Natural killer cell (primary cell): ENCODE measurements around the gene FSD2. TPM values are rescaled to one million over a fixed set of nuclear protein-coding genes. Genes with fewer than 3 reads are reported as not detected.

Experiments used
- ATAC-seq, 3 donors: fragments of 150-1000 bp in 2 of 3; fragments of 200-7000 bp in 1 of 3; cut with Tn5 transposase; 1 replicate in 1 of 3; 2 replicates in 2 of 3; pipeline ENCODE4 v1.10.0; 2021; ENCODE audit warnings: mild to moderate bottlenecking in 2 of 3, moderate library complexity in 2 of 3
- DNase-seq, 2 donors: peaks; one replicate each; pipeline versions ENCODE4 v3.0.0 to v3.0.0-alpha.2; 2013 to 2021; ENCODE audit warnings: mixed read lengths in 1 of 2
- H3K27ac ChIP-seq: one replicate; pipeline ENCODE4 v1.5.1; 2013; ENCODE audit warnings: mild to moderate bottlenecking, low read length
- H3K27me3 ChIP-seq: one replicate; pipeline ENCODE4 v1.6.1; 2013; ENCODE audit warnings: low read length; ENCODE audit not compliant: control insufficient read depth, insufficient read depth
- H3K36me3 ChIP-seq: one replicate; pipeline ENCODE4 v1.6.1; 2013; ENCODE audit warnings: low read length; ENCODE audit not compliant: control insufficient read depth, insufficient read depth
- H3K4me1 ChIP-seq: one replicate; pipeline ENCODE4 v1.6.1; 2013; ENCODE audit warnings: low read length; ENCODE audit not compliant: control insufficient read depth, insufficient read depth
- H3K4me3 ChIP-seq: one replicate; pipeline ENCODE4 v1.5.1; 2013; ENCODE audit warnings: low read length
- H3K9me3 ChIP-seq: one replicate; pipeline ENCODE4 v1.6.1; 2013; ENCODE audit warnings: low read length; ENCODE audit not compliant: control insufficient read depth, insufficient read depth
- H3K27ac Mint-ChIP-seq, 2 donors: one replicate each; pipeline ENCODE4 v1.8.0; 2022; ENCODE audit warnings: mild to moderate bottlenecking in 2 of 2, mixed read lengths in 2 of 2, moderate library complexity in 1 of 2
- H3K27me3 Mint-ChIP-seq, 2 donors: one replicate each; pipeline ENCODE4 v1.8.0; 2022; ENCODE audit warnings: low read depth in 2 of 2, mixed read lengths in 2 of 2
- H3K36me3 Mint-ChIP-seq: one replicate; pipeline ENCODE4 v1.8.0; 2022; ENCODE audit warnings: mixed read lengths
- H3K4me1 Mint-ChIP-seq, 2 donors: one replicate each; pipeline ENCODE4 v1.8.0; 2022; ENCODE audit warnings: mixed read lengths in 2 of 2
- H3K4me3 Mint-ChIP-seq: one replicate; pipeline ENCODE4 v1.8.0; 2022; ENCODE audit warnings: mild to moderate bottlenecking, moderate library complexity, mixed read lengths
- H3K9me3 Mint-ChIP-seq, 2 donors: one replicate each; pipeline ENCODE4 v1.8.0; 2022; ENCODE audit warnings: mixed read lengths in 2 of 2
- WGBS: methylation state at CpG from one replicate; pipeline ENCODE4 v1.1.7; 2013; ENCODE audit warnings: missing lambda C conversion rate; ENCODE audit not compliant: insufficient coverage; 5-methylcytosine and 5-hydroxymethylcytosine counted together
- intact Hi-C: fragments of 100-400 bp; cut with micrococcal nuclease; formaldehyde crosslinking; loops from one replicate; pipeline ENCODE4 v1.14.2; 2022
- total RNA-seq, 4 donors: library from RNA; stranded (reverse); fragments of 120-200 nt in 1 of 4; gene quantifications; one replicate each; pipeline versions ENCODE4 v1.2.3 to v1.2.4, GENCODE V29; 2013 to 2022
- TF ChIP-seq, protein P1 (sequence below): fragments of 200-600 bp; IDR thresholded peaks from one replicate; pipeline ENCODE4 v1.8.0; 2022; ENCODE audit warnings: antibody characterized with exemption

The FSD2 gene
- total RNA-seq, 3 donors from 2014 or later (not counting 1 experiment from before 2014, with no cell fraction given) = not detected

DNA sequence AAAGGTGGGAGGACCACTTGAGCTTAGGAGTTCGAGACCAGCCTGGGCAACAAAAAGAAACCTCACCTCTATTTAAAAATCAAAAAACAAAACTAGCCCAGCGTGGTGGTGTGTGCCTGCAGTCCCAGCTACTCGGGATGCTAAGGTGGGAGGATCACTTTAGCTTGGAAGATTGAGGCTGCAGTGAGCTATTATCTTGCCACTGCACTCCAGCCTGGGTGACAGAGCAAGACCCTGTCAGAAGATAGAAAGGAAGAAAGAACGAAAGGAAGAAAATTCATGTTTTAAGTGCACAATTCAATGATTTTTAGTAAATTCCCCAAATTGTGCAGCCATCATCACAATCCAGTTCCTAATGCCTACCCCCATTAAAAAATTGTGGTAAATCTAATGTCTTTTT is 7.8 kb downstream of the FSD2 start:
- DNase-seq = no peak
- Mint-ChIP-seq H3K36me3 (no peaks in the 10 kb centered on the region), H3K27me3 (peaks cover 19 to 26% of the 10 kb centered on the region in 2 donors), H3K4me1 (no peaks in the 10 kb centered on the region), H3K9me3 (peaks cover 0 to 7% of the 10 kb centered on the region in 2 donors), H3K27ac (no peak overlapping the region), H3K4me3 (no peak overlapping the region)
- H3K27me3 ChIP-seq = no peaks in the 10 kb centered on the region
- TF ChIP-seq, protein P1, sequence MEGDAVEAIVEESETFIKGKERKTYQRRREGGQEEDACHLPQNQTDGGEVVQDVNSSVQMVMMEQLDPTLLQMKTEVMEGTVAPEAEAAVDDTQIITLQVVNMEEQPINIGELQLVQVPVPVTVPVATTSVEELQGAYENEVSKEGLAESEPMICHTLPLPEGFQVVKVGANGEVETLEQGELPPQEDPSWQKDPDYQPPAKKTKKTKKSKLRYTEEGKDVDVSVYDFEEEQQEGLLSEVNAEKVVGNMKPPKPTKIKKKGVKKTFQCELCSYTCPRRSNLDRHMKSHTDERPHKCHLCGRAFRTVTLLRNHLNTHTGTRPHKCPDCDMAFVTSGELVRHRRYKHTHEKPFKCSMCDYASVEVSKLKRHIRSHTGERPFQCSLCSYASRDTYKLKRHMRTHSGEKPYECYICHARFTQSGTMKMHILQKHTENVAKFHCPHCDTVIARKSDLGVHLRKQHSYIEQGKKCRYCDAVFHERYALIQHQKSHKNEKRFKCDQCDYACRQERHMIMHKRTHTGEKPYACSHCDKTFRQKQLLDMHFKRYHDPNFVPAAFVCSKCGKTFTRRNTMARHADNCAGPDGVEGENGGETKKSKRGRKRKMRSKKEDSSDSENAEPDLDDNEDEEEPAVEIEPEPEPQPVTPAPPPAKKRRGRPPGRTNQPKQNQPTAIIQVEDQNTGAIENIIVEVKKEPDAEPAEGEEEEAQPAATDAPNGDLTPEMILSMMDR = no peak
- H3K4me3 ChIP-seq = no peak overlapping the region
- H3K9me3 ChIP-seq = no peaks in the 10 kb centered on the region
- intact Hi-C loops = no loop called here
- H3K36me3 ChIP-seq = no peaks in the 10 kb centered on the region
- ATAC-seq = no peak
- no peaks in the 10 kb centered on the region for H3K4me1 ChIP-seq
- H3K27ac ChIP-seq = no peak overlapping the region
- 79% methylated on average over 4 of the region's 4 CpGs for WGBS

DNA sequence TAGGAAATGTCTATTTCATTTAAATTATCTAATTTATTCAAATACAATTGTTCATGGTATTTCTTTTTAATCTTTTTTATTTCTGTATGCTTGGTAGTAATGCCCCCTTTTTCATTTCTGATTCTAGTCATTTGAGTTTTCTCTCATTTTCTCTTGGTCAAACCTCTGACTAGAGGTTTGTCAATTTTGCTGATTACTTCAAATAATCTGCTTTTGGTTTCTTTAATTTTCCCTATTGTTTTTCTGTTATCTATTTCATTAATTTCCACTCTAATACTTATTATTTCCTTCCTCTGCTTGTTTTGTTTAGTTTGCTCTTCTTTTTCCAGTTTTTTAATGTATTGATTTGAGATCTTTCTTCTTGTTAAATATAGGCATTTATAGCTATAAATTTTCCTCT is 12.1 kb downstream of the FSD2 start:
- Mint-ChIP-seq H3K4me1 (no peaks in the 10 kb centered on the region), H3K4me3 (no peak overlapping the region), H3K27ac (no peak overlapping the region), H3K36me3 (no peaks in the 10 kb centered on the region), H3K27me3 (peaks cover 7 to 11% of the 10 kb centered on the region in 2 donors), H3K9me3 (peaks cover 0 to 7% of the 10 kb centered on the region in 2 donors)
- Histone ChIP-seq H3K9me3 (no peaks in the 10 kb centered on the region), H3K36me3 (no peaks in the 10 kb centered on the region), H3K27me3 (no peaks in the 10 kb centered on the region), H3K4me3 (no peak overlapping the region), H3K4me1 (no peaks in the 10 kb centered on the region), H3K27ac (no peak overlapping the region)
- TF ChIP-seq, protein P1 = no peak
- intact Hi-C loops = no loop called here
- no peak for ATAC-seq
- DNase-seq = no peak

DNA sequence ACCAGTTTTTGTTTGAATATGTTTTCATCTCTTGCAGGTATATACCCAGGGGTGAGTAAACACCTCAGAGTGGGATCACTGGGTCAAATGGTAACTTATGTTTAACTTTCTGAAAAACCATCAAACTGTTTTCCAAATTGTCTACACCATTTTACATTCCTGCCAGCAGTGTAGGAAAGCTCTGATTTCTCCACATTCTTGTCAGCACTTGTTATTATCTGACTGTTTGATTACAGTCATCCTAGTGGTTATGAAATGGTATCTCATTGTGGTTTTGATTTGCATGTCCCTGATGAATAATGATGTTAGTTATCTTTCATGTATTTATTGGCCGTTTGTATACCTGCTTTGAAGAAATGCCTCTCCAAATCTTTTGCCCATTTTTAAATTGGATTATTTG is 13.8 kb downstream of the FSD2 start:
- ATAC-seq = no peak
- intact Hi-C loops = no loop called here

DNA sequence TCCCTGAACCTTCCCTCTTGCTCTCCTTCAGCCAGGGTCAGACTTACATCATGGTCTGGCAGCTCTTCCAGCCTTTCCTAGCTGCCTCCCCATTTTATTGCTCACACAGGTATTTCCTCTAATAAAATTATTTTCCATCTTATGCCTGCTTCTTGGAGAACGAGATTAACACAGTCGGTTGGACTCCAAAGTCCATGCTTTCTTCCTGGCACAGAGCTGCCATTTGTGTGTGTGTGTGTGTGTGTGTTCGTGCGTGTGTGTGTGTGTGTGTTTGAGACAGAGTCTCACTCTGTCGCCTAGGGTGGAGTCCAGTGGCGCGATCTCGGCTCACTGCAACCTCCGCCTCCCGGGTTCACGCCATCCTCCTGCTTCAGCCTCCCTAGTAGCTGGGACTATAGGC is 15.5 kb downstream of the FSD2 start:
- DNase-seq = no peak
- Histone ChIP-seq H3K4me3 (no peak overlapping the region), H3K4me1 (no peaks in the 10 kb centered on the region), H3K27me3 (no peaks in the 10 kb centered on the region), H3K36me3 (no peaks in the 10 kb centered on the region), H3K9me3 (no peaks in the 10 kb centered on the region), H3K27ac (no peak overlapping the region)
- no peaks in the 10 kb centered on the region for H3K36me3 Mint-ChIP-seq
- intact Hi-C loops = no loop called here
- H3K4me1 Mint-ChIP-seq = no peaks in the 10 kb centered on the region
- H3K9me3 Mint-ChIP-seq = peaks cover 0 to 7% of the 10 kb centered on the region in 2 donors
- H3K27me3 Mint-ChIP-seq = peaks cover 11% of the 10 kb centered on the region in 2 donors
- TF ChIP-seq, protein P1 = no peak
- no peak overlapping the region for H3K4me3 Mint-ChIP-seq
- no peak overlapping the region for H3K27ac Mint-ChIP-seq
- 95% methylated on average over 2 of the region's 11 CpGs for WGBS
- no peak for ATAC-seq

More for the DNA sequence above, 13.8 kb downstream of the FSD2 start:
- whole genome bisulfite sequencing = no CpG with 5 or more reads among the region's 1 CpG
- Histone ChIP-seq H3K27me3 (no peaks in the 10 kb centered on the region), H3K4me1 (no peaks in the 10 kb centered on the region), H3K4me3 (no peak overlapping the region), H3K9me3 (no peaks in the 10 kb centered on the region), H3K27ac (no peak overlapping the region), H3K36me3 (no peaks in the 10 kb centered on the region)
- Mint-ChIP-seq H3K4me3 (no peak overlapping the region), H3K9me3 (peaks cover 0 to 7% of the 10 kb centered on the region in 2 donors), H3K27ac (no peak overlapping the region), H3K4me1 (no peaks in the 10 kb centered on the region), H3K36me3 (no peaks in the 10 kb centered on the region), H3K27me3 (peaks cover 7 to 11% of the 10 kb centered on the region in 2 donors)
- TF ChIP-seq, protein P1 = no peak
- DNase-seq = no peak
